Stimulated activated CD8-positive, alpha-beta memory T cell treated with anti-CD3 and anti-CD28 coated beads, Interleukin-12 subunit alpha, Interleukin-12 subunit beta, amount 100 ng/mL, for 4 hours (primary cell): Measurements from ENCODE around the gene PRELID2.
"Not testable (repeated sequence)": the region's sequence is repeated elsewhere in the genome, so short reads cannot be mapped to it uniquely, and the experiment has no call there.

Experiments used
- DNase-seq: peaks from one replicate; pipeline ENCODE4 v3.0.0-alpha.2; 2020; ENCODE audit warnings: low read depth

PRELID2 gene

GRCh38 chr5:145834917-145835847 lies at the start of gene PRELID2:
Gene PRELID2, minus strand, starts transcription at chr5:145835342. Its CDS starts 91 bp downstream, at chr5:145835251.
- DNase-seq: peak; percentile 20

GRCh38 chr5:145874765-145875164 lies 39.6 kb upstream of the PRELID2 start:
- no peak for DNase-seq

GRCh38 chr5:145872914-145873313 lies 37.8 kb upstream of the PRELID2 start, which contains the start of gene GRXCR2:
Gene GRXCR2, minus strand, starts transcription at chr5:145873014. Its CDS starts 46 bp downstream, at chr5:145872968.
- DNase-seq: no peak

- DNase-seq: no peak
Observed at GRCh38 chr5:145872486-145872885, 37.3 kb upstream of the PRELID2 start.

DNA sequence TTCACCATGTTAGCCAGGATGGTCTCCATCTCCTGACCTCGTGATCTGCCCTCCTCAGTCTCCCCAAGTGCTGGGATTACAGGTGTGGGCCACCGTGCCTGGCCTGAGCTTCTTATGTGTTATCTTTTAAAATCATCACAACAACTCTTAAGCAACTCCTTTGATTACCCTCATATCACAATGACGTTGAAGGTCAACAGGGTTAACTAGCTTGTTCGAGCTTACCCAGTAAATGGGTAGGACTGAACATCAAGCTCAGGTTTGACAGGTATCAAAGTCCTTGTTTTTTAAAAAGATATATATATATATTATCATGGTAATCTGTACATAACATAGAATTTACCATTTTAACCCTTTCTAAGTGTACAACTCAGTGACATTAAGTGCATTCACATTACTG lies 34.6 kb upstream of the PRELID2 start:
- DNase-seq: no peak

GRCh38 chr5:145867806-145868205 lies 32.7 kb upstream of the PRELID2 start:
- no peak for DNase-seq

DNA sequence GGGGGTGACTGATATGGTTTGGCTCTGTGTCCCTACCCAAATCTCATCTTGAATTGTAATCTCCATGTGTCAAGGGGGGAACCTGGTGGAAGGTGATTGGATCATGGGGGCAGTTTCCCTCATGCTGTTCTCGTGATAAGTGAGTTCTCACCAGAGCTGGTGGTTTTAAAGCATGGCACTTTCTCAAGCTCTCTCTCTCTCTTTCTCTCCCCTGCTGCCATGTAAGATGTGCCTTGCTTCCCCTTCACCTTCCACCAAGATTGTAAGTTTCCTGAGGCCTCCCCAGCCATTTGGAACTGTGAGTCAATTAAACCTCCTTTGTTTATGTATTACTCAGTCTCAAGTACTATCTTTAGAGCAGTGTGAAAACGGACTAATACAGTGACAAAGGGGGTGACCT lies 29.3 kb upstream of the PRELID2 start:
- DNase-seq: not testable (repeated sequence)

- no peak for DNase-seq
Observed at GRCh38 chr5:145863003-145863402, 27.9 kb upstream of the PRELID2 start.

DNA sequence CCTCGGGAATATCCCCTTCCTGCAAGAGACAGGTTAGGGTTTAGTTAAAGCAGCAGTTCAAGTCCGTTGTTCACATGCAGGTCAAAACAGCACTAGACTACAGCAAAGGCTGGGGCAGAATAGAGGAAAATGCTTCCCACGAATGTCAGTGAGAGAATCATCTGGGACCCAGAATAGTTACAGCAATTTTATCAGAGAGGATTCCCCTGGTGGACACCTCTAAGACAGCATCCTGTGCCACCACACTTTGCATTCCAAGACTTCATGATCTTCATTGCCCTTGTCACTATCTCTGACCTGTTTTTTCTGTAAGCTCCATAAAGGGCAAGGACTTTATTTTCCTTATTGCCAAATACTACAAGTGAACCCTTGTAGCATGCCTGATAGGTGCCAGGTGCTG lies 24.8 kb upstream of the PRELID2 start:
- DNase-seq: no peak

GRCh38 chr5:145859453-145859852 lies 24.3 kb upstream of the PRELID2 start:
- DNase-seq: no peak

DNA sequence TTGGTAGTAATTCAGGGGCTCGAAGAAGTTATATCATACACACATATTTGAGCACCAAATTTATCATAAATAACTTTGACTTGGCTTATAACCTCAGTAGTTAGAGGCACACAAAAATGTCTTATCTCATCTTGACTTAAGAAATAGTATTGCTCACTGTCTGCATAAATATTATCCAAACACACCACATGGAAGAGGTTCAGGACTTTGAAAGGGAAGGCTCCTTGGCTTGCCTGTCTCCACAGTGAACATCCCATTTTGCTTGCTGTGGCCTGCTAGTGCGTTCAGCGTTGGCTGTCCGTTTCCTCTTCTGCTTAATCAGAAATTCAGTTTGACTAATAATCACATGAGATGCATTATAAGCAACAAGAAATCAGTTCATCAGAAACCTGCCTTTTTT lies 23.8 kb upstream of the PRELID2 start:
- DNase-seq: no peak

DNA sequence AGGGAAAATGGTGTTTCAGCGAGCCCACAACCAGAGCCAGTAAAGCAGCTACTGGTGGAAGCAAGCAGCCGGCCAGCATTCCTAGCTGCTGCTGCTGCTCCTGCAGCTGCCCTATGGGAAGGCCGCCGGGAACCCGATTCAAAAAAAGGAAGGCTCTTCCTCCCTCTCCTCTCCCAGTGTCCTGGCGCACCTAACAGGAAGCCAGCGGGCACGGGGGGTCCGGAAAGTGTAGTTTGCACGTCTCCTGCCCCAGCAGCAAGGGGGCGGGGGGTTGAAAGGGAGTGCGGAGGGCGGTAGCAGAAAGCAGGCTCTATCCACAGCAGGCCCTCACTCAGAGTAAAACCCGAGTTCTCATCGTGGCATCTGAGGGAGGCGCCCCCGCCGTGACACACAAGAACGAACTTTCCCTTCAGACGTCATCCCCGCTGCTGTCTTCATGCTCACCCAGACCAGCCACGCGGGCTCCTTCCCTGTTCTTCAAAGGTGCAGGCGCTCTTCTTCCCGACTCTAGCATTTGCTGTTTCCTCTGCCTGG lies 21.2 kb upstream of the PRELID2 start:
- no peak for DNase-seq

GRCh38 chr5:145855763-145856267 lies 20.7 kb upstream of the PRELID2 start:
- DNase-seq: no peak

- no peak for DNase-seq
Observed at GRCh38 chr5:145854651-145855258, 19.6 kb upstream of the PRELID2 start.

DNA sequence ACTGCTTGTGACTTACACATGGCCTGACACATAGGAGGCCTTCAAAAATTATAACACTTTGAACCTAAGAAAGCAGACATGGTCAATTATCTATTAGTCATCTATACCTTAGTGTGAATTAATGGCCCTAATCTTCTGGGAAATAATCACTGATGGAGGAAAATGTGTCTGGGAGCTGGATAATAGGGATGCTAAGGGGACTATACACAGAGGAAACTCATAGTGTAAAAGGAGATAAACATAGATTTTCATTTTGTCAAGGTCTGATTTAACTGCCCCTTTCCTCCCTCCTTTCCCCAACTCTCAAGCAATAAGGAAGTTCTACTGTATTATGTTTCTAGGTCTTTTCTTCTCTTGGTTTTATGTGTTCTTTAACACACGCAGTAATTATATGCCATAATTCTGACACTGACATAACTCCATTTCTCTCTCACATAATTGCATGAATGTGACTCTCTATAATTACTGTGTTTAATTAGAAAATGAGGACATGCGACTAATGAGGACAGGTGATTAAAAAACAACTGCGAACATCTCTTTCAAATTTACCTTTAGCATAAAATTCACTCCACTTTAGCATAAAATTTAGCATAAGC lies 18.7 kb upstream of the PRELID2 start:
- no peak for DNase-seq

DNA sequence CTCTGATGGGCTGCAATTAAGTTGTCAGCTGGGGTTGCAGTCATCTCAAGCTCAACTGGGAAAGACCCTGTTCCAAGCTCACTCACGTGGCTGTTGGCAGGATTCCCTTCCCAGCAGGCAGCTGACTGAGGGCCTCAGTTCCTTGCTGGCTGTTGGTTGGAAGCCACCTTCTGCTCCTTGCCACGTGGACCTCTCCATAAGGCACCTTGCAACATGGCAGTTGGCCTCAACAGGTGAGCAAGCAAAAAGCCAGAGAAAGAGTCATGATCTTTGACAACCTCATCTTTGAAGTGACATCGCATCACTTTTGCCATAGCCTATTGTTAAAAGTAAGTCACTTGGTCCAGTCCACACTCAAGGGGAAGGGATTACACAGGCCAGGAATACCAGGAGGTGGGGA lies 17.8 kb upstream of the PRELID2 start:
- DNase-seq: no peak

GRCh38 chr5:145848854-145849253 lies 13.7 kb upstream of the PRELID2 start:
- DNase-seq: no peak

DNA sequence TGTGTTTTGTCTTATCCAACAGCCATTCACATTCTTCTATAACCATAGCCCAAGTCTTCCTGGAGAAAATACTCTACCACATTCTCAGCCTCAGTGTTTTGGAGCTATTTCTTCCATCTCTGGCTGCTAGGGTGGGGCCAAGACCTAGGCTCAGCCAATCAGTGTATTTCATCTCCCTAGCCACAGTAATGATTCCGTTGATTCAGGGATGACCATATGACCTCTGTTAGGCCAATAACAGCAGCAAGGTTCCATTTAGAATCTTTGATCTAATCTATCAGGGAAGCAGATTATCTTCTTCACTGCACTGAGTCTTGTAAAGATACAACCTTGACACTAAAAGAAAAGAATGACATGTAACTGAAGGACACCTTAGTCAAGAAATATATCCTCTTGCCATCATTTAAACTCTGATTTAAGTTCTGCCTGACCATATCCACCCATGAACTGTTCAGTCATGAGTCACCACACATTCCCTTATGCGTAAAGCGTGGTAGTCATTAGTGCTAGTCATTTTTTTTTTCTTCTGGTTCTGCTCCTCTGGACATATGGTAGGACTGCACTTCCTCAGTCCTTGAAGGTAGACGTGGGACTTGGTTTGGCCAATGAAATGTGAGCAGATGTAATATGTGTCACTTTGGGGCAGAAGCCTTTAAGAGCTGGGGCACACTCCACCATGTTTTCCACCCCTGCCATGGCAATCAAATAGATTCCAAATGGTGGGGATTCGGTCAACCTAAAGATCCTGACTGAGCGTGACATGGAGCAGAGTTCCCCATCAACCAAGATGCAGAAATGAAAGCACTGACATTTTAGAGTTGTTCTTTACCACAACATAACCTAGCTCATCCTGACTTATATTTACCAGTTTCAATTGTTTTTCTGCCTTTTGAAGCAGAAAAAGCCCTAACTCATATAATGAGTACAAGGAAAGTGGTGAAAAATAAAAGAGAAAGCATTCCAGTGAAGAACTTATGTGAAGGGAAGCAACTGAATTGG lies 12.7 kb upstream of the PRELID2 start:
- DNase-seq: no peak

DNA sequence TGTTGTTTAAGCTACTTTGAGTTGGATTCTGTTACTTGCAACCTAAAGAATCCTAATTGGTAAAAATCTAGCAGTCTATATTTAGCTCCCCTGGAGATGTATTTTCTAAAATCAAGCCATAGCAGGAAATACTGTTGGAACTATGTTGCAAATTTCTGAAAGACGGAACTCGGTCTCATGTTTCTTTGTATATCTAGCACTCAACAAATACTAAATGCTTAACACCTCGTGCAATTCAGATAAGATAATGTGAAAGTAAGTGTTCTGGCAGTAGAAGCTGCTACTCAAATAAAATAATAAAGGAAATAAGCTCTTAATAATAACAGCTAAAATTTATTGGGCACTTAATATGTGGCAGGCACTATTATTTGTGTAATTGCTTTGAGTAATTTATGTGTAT lies 10.9 kb upstream of the PRELID2 start:
- no peak for DNase-seq

GRCh38 chr5:145841299-145841698 lies 6.2 kb upstream of the PRELID2 start:
- no peak for DNase-seq

- DNase-seq: no peak
Observed at GRCh38 chr5:145840458-145841132, 5.5 kb upstream of the PRELID2 start.
